H1 (cell line): Measurements from ENCODE around the gene C3orf62. TPM values are rescaled to one million over a fixed set of nuclear protein-coding genes. Genes with fewer than 3 reads are reported as not detected.

Source experiments
- CEBPB ChIP-seq: IDR thresholded peaks from 2 replicates; pipeline ENCODE4 v1.6.1; 2012; ENCODE audit warnings: low read depth, low read length
- EGR1 ChIP-seq: IDR thresholded peaks from 2 replicates; pipeline ENCODE4 v1.6.1; 2011; ENCODE audit warnings: low read depth, low read length, borderline replicate concordance
- SP1 ChIP-seq: IDR thresholded peaks from 2 replicates; pipeline ENCODE4 v1.6.1; 2011; ENCODE audit warnings: low read depth, low read length
- polyA plus RNA-seq, 7 experiments: library from polyadenylated mRNA; depleted of rRNA in 3 of 7; stranded (reverse) in 5 of 7; unstranded in 2 of 7; fragments of >200 nt in 5 of 7; fragments of 200-250 nt in 2 of 7; gene quantifications; 1 replicate in 5 of 7; 2 replicates in 1 of 7; 4 replicates in 1 of 7; pipeline versions ENCODE4 v1.2.1 to v1.2.3, GENCODE V29; 2011 to 2013; ENCODE audit warnings: missing spikeins in 2 of 7, mixed read lengths in 2 of 7
- total RNA-seq: library from RNA; stranded (reverse); fragmentation: NEBNext Ultra II Directional; extraction: Animal tissue kit (Norgen Biotek cat#: 25700); gene quantifications from 2 replicates; pipeline ENCODE4 v1.2.1, GENCODE V29; 2021

Gene C3orf62
- total and polyA plus RNA-seq, 2 of the 8 experiments (the other 6 are each of a cell fraction or from before 2014, with no cell fraction given) = 1.1 to 3.0 TPM

DNA sequence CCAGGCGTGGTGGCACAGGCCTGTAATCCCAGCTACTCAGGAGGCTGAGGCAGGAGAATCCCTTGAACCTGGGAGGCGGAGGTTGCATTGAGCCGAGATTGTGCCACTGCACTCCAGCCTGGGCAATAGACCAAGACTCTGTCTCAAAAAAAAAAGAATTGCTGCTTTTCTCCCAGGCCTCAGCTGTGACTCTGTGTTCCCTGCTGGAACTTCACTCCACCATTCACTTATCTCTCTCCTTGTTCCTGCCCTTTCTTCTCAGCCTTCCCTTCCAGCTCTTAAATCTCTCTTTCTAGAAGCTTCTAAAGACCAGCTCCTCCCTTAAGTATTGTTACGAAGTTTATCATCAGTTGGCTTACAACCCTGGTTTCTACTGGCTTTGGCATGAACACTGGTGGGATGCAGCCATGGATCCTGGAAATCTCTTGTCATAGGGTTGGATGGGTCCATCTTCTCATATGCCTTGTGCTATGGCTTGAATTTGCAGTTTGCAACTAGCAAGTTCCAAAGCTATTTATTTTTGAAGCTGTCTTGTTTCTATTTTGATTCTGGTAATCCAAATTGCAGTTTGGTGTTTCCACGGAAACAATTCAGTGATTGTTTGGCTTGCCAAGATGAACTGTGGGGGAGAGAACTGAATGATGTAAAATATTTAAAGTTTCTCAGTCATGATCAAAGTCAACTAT lies 10.5 kb downstream of the C3orf62 start (continued):
- TF ChIP-seq EGR1 (no peak), CEBPB (no peak), SP1 (no peak)
